ENCODE results near the gene TRIM24.

DNA sequence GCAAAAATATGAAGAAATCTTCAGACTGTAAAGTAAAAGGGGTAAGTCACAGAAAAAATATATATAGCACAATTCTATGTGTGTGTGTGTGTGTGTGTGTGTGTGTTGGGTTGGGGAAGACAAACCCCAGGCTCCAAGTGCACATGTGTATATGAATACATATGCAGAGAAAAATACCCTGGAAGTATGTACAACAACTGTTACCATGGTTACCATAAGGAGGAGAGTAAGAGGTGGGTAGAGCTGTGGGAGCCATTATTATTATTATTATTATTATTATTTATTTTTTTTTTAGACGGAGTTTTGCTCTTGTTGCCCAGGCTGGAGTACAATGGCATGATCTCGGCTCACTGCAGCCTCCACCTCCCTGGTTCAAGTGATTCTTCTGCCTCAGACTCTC, 23.7 kb upstream of the TRIM24 start:
- TF ChIP-seq, protein P1, sequence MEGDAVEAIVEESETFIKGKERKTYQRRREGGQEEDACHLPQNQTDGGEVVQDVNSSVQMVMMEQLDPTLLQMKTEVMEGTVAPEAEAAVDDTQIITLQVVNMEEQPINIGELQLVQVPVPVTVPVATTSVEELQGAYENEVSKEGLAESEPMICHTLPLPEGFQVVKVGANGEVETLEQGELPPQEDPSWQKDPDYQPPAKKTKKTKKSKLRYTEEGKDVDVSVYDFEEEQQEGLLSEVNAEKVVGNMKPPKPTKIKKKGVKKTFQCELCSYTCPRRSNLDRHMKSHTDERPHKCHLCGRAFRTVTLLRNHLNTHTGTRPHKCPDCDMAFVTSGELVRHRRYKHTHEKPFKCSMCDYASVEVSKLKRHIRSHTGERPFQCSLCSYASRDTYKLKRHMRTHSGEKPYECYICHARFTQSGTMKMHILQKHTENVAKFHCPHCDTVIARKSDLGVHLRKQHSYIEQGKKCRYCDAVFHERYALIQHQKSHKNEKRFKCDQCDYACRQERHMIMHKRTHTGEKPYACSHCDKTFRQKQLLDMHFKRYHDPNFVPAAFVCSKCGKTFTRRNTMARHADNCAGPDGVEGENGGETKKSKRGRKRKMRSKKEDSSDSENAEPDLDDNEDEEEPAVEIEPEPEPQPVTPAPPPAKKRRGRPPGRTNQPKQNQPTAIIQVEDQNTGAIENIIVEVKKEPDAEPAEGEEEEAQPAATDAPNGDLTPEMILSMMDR (optimal IDR thresholded peaks at IDR 0.05 in 1 of 3, IDR thresholded peaks at IDR 0.05 in 1 of 3, conservative IDR thresholded peaks at IDR 0.05 in 1 of 3; ENCODE audit: extremely low read depth in 1 of 3, insufficient read depth in 2 of 3, low read length in 3 of 3) = no peak
- no peak for TF ChIP-seq EZH2 (IDR thresholded peaks at IDR 0.05; ENCODE audit: low read length)
